HG02943 (cell line): ENCODE data around the gene PRND.
"Not testable (repeated sequence)": the region's sequence is repeated elsewhere in the genome, so short reads cannot be mapped to it uniquely, and the experiment has no call there.

Experiments used
- ATAC-seq: cut with Tn5 transposase; IDR thresholded peaks from one replicate; pipeline ENCODE4 v1.9.1; 2021; ENCODE audit warnings: mild to moderate bottlenecking, low read depth, moderate library complexity; ENCODE audit not compliant: unreplicated experiment

PRND gene

DNA sequence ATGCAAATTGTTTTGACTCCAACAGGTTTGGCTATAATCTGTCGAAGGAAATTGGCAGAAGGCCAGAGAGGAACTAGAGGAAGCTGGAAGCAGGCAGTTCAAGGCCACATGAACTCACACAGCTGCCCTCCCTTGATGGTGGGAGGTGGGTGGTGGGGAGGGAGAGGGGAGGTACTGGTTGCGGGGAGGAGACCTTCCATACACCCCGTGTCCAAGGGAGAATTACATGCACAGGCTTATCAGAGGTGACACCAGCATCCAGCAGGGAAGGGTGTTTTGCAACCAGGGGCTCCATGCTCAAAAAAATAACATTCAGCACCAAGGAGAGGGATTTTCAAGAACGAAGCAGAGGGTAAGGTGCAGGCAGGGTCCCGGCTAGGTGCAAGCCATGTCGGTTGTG lies 9.1 kb downstream of the PRND start:
- ATAC-seq, result no peak

DNA sequence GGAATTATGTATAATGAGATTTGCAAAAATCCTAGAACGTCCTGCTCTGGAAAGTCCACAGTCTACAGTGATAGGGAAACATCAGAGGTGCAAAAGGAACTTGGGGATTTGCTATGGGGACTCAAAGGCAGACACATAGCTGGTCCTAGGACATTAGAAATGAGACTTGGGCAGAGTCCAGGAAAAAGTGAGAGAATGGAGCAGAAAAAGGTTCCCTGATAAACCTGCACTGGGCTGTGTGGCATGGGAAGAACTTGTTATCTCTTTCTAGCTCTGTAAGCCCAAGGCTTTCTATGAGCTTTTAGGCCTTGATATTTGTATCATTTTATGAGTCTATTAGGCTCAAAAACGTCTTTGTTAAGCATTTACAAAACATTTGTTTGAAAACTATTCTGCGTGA lies 15.2 kb downstream of the PRND start:
- ATAC-seq, result no peak

DNA sequence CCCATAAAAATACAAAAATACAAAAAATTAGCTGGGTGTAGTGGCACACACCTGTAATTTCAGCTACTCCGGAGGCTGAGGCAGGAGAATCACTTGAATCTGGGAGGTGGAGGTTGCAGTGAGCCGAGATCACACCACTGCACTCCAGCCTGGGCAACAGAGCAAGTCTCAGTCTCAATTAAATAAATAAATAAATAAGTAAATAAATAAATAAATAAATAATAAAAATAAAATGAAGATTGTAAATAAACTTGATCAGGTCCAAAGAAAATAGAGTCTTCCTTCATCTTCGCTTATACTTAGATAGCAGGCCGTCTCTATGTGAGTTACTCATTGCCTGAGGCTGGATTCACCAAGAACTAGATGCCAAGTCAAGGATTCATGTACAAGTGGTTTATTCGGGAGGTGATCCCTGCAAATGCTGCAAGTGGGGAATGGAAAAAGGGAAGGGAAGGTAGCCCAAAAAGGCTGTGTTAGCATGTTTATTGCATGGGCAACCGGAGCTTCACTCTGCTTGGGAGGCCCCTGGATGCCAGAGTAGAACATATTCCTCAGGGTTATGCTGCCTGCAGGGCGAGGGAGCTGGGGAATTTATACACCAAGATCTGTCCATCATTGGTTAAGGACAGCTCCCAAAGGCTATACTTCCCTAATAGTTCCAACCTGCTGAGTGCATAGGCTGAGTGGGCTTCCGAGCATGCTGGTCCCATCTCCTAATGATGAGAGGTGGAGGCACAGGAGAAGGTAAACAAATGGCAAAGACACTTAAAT lies 16.3 kb downstream of the PRND start:
- ATAC-seq, result no peak

DNA sequence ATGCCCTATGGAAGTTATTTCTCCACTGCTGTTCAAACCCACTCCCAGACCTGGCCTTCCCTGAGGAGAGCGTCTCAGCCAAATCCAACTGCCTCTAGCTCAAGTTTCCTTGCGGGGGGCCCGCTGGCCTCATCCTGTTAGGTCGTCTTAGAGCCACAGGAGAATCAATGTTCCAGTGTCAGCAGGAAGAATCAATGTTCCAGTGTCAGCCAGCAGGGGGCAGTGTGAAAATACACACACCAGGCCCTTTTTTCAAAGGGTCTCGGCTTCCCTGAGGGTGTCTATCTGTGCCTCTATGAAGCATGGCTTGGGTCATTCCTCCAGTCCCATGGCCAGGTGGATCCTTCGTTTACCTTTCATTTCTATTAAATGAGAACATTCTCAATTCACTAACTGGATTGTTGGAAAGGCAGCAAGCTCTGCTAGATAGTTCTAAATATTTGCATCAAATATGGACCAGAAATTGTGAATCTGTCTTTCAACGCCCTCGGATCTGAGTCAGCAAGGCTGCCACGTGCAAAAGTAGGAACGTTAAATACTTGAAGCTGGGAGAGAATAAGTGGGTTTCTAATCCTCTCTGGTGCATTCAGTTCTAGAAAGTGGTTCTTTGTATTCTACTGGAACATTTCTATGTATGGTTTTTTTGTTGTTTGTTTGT lies 19.2 kb downstream of the PRND start:
- ATAC-seq, result no peak

- ATAC-seq, result no peak
These were observed 27.1 kb downstream of the PRND start for GRCh38 chr20:4748847-4749246.

GRCh38 chr20:4749326-4749725 lies 27.6 kb downstream of the PRND start:
- no peak for ATAC-seq

DNA sequence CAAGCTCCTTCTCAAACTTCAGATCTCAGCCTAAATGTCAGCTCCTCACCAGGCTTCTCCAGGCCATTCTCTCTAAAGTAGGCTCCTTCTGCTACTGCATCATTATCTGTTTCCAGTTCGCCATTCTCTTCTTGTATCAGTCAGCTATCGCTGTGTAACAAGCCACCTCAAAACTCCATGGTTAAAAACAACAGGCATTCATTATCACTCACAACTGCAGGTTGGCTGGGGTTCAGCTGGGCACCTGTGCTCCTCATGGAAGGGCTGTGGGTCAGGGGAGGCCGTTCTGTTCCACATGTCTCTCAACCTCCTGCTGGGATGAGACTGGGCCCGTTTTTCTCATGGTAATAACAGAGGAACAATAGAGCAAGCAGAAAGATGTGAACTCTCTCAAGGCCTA lies 28.7 kb downstream of the PRND start:
- ATAC-seq, result no peak

DNA sequence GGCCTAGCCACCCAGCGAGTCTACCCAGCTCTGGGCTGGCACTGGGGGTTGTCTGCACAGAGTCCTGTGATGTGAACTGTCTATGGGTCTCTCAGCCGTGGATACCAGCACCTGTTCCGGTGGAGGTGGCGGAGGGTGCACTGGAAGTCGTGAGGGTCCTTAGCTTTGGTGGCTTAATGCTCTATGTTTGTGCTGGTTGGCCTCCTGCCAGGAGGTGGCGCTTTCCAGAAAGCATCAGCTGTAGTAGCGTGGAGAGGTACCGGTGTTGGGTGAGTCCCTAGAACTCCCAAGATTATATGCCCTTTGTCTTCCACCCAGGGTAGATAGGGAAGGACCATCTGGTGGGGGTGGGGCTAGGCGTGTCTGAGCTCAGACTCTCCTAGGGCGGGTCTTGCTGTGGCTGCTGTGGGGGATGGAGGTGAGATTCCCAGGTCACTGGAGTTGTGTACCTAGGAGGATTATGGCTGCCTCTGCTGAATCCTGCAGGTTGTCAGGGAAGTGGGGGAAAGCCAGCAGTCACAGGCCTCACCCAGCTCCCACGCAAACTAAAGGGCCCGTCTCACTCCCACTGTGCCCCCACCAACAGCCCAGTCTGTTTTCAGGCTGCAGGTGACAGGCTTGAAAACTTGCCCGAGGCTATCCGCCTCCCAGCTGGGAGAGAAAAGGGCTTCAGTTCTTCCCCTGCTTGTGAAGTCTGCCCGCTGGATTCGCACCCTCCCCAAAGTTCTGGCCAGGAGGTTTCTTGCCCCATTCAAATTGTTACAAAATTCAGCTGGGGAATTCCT lies 37.6 kb downstream of the PRND start:
- ATAC-seq, result not testable (repeated sequence)

DNA sequence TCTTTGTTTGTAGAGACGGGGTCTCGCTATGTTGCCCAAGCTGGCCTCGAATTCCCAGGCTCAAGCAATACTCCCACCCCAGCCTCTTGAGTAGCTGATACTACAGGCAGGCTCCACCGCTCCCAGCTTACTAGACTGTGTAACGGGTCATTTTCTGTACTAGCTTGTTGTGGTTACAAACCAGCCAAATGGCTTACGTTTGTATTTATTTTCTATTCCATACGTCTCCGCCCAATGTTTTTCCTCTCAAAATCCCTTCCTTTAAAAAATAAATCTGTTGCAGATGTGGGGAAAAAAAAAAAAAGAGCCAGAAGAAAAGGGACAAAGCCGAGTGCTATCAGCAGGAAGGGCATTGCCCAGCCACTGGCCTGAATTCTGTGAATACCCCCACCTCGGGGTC lies 41.6 kb downstream of the PRND start:
- ATAC-seq, result no peak

DNA sequence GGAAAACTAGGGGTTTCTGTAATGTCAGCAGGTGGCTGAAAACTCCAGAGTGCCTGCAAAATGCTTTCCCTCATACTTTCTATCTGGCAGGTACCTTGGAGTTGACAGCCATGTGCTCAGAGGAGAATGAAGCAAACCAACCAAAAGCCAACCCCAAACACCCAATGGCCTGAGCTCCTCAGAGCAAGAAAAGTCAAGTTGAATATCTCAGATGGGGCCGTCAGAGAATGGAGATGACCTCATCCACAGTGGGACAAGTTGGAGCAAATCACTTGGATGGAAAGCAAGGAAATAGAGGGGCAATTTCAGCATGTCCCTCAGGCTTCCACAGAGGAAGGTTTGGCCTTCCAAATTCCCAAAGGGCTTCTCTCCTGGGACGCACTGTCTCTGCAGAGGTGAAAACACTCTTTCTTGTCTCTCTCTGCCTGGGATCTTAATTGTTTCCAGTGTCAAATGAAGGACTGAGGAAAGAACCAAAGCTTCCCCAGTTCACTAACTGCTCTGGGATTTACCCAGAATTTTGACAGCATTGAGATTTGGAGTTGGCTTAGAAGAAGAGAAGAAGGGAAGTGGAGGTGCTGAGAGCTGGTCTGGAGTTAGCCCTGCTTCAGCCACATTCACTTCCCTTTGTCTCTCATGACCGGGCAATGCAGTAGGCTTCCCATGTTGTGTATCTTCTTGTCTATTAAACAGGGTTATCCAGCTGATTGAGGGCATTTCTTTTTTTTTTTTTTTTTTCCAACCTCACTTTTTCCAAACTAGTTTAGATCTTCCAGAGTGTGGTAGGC lies 42.2 kb downstream of the PRND start:
- ATAC-seq, result no peak

DNA sequence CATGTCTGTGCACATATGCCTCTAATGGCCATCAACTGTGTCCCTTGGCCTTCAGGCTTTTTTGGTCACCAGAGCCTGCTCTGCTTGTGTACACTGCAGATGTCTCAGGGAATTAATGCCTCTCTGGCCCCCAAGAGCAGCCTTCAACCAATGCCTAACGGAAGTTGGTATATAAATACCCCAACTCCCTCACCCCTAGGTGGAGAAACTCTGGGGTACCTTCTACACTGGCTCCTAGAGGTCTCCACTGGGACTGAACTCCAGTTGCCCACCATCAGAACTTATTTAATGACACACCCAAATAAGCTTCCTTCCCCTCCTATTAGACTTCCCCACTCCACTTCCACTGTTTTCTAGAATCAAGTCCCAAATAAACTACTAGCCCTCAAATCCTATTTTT lies 43.1 kb downstream of the PRND start:
- no peak for ATAC-seq

- no peak for ATAC-seq
These were observed 44.0 kb downstream of the PRND start for GRCh38 chr20:4765681-4766080.

DNA sequence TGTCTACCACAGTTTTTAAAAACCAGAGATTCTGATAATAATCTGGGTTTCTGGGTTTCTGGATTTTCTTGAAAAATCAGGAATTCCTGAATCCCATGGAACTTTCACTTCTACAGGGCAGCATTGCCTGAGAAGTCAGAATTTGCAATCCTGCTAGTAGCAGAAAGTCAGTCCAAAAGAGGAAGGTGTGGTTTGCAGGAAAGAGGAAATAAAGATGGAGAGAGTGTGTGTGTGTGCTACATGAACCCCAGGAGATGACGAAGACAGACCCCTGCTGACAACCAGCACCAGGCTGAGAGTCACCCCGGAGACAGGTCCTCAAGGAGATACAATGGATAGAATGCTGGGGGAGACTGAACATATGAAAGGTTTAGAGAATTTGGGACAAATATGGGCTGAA lies 44.9 kb downstream of the PRND start:
- no peak for ATAC-seq

DNA sequence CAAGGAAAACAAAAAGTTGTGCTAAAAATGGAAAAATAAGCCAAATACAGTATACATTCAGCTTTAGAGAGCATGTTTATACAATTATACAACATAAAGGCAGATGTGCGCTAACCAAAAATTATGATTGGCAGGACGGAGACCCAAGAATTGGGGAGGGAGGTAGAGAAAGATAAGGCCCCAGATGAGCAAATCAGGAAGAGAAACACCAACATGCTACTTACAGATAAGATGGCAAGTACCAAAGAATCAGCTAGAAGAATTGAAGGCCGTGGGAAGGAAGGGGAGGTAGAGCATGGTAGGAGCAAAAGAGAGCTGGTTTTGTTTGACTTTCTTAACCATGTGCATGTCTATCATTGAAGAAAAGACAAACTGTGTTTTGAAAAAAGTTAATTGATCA lies 45.4 kb downstream of the PRND start:
- no peak for ATAC-seq

DNA sequence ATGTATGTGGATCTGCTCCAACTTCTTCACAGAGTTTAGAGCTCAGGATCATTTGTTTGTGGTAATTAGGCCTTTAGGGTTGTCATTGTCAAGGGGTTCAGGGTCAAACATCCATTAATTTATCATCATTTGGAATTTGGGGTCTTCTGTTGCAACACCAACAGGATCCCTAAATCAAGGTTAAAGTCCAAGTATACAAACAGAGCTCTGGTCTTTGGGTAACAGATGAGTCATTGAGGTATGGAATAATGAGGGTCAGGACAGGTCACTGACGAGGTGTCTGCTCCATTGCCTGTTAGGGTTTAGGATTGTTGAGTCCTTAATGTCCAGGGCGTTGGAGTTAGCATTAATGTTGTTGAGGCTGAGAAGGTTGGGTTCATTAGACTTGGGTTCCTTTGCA lies 47.6 kb downstream of the PRND start:
- ATAC-seq, result no peak

- ATAC-seq, result no peak
These were observed 48.3 kb downstream of the PRND start for GRCh38 chr20:4770026-4770425.

- no peak for ATAC-seq
These were observed 49.3 kb downstream of the PRND start for GRCh38 chr20:4771004-4771403.

- ATAC-seq, result no peak
These were observed 50.4 kb downstream of the PRND start for GRCh38 chr20:4772132-4772531.

DNA sequence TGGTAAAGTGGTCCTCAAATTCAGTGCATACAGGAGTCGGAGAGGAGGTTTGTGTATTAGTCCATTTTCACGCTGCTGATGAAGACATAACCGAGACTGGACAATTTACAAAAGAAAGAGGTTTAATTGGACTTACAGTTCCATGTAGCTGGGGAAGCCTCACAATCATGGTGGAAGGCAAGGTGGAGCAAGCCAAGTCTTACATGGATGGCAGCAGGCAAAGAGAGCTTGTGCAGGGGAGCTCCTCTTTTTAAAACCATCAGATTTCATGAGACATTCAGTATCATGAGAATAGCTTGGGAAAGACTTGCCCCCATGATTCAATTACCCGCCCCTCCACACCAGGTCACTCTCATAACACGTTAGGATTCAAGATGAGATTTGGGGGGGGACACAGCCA lies 51.3 kb downstream of the PRND start:
- ATAC-seq, result not testable (repeated sequence)

DNA sequence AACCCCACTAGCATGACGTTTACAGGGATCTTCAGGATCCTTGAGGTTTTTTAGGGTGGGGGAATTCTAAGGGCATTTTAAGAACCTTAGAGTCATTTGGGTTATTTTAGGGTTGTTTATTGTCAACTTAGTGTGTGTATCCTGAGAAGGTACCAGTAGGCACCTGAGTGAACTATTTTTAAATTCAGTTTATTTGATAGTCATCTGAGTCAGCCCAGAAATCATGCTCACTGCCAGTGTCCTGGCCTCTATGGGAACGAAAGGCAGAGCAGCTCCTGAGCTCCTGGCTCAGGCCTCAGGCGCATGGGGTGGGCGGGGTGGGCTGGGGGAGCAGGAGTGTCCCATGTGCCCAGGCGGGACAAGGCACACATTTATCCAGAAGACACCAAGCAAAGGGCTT lies 52.0 kb downstream of the PRND start:
- no peak for ATAC-seq

DNA sequence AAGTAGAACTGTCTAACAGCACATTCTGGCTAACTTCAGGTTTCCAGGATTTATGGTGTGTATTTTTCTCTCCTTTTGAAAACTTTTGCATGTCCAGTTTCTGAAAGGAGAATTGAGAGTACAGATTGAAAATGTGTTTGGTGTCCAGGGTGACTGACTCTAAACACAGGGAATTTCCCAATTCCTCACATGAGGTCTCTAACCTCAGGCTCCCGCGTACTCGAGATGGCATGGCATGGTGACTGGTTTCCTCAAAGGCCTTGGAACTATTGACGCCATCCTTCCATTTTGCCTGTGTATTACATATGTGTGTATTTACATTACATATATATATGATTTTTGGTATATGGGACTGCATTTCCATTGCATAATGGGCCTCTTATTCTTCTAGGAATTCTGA lies 52.5 kb downstream of the PRND start:
- no peak for ATAC-seq
